DMS53 (cell line): ENCODE results near the gene DEFB123.

Source experiments
- DNase-seq: peaks from one replicate; lab custom pipeline; 2025; lab: John Stamatoyannopoulos, UW

DEFB123 gene

GRCh38 chr20:31474097-31474436 is 33.6 kb downstream of the DEFB123 start:
- DNase-seq, result no peak

- DNase-seq, result no peak
Measured at GRCh38 chr20:31474758-31475427, 34.5 kb downstream of the DEFB123 start, which contains the start of the genes DEFB124 and REM1. TSS of gene DEFB124 (minus strand) at chr20:31475127. CDS start at chr20:31473013, 2,114 bp downstream. TSS of gene REM1 (plus strand) at chr20:31475288. CDS start at chr20:31476446, 1,158 bp downstream.

GRCh38 chr20:31475472-31476293 is 35.3 kb downstream of the DEFB123 start:
- DNase-seq, result no peak

GRCh38 chr20:31476294-31476585 is 35.8 kb downstream of the DEFB123 start:
- DNase-seq, result no peak

- DNase-seq, result no peak
Measured at GRCh38 chr20:31476643-31477215, 36.3 kb downstream of the DEFB123 start.

GRCh38 chr20:31484001-31484400 is 43.6 kb downstream of the DEFB123 start:
- no peak for DNase-seq

GRCh38 chr20:31485450-31486339 is 45.3 kb downstream of the DEFB123 start:
- no peak for DNase-seq

- no peak for DNase-seq
Measured at GRCh38 chr20:31488115-31488514, 47.7 kb downstream of the DEFB123 start.

- DNase-seq, result no peak
Measured at GRCh38 chr20:31489152-31489551, 48.7 kb downstream of the DEFB123 start.

- no peak for DNase-seq
Measured at GRCh38 chr20:31490752-31491151, 50.3 kb downstream of the DEFB123 start.

- DNase-seq, result peak; percentile 56
Measured at GRCh38 chr20:31494131-31494530, 53.7 kb downstream of the DEFB123 start.

- DNase-seq, result no peak
Measured at GRCh38 chr20:31496761-31497295, 56.4 kb downstream of the DEFB123 start.

GRCh38 chr20:31497838-31498540 is 57.6 kb downstream of the DEFB123 start:
- DNase-seq, result peak; percentile 28
